IPS-18c (cell line): ENCODE data around the gene KCNIP2.
"Not testable (repeated sequence)": the region's sequence is repeated elsewhere in the genome, so short reads cannot be mapped to it uniquely, and the experiment has no call there.

ENCODE experiments used
- H3K4me3 ChIP-seq: 2 replicates; pipeline ENCODE4 v1.7.0; 2013; ENCODE audit warnings: low read depth, mild to moderate bottlenecking, low read length, moderate library complexity; ENCODE audit not compliant: insufficient read depth
- H3K9me3 ChIP-seq: one replicate; pipeline ENCODE4 v1.6.1; 2013; ENCODE audit warnings: mild to moderate bottlenecking, low read length, moderate library complexity; ENCODE audit not compliant: control insufficient read depth, insufficient read depth

The KCNIP2 gene

GRCh38 chr10:101816376-101816775 is 27.2 kb downstream of the KCNIP2 start:
- H3K4me3 ChIP-seq = peak overlapping the region; percentile 68
- H3K9me3 ChIP-seq = no peaks in the 10 kb centered on the region

GRCh38 chr10:101814466-101815071 is 29.0 kb downstream of the KCNIP2 start:
- no peak overlapping the region; the same call in 1 of the 2 replicates for H3K4me3 ChIP-seq
- no peaks in the 10 kb centered on the region for H3K9me3 ChIP-seq

- H3K9me3 ChIP-seq = no peaks in the 10 kb centered on the region
- no peak overlapping the region for H3K4me3 ChIP-seq
These were observed 31.0 kb downstream of the KCNIP2 start for GRCh38 chr10:101812606-101813005.

- Histone ChIP-seq H3K4me3 (no peak overlapping the region), H3K9me3 (no peaks in the 10 kb centered on the region)
These were observed 36.4 kb downstream of the KCNIP2 start for GRCh38 chr10:101807158-101807557.

GRCh38 chr10:101803511-101803910 is 40.1 kb downstream of the KCNIP2 start:
- Histone ChIP-seq H3K4me3 (no peak overlapping the region), H3K9me3 (no peaks in the 10 kb centered on the region)

GRCh38 chr10:101797403-101798059 is 46.1 kb downstream of the KCNIP2 start:
- H3K4me3 ChIP-seq = no peak overlapping the region
- H3K9me3 ChIP-seq = no peaks in the 10 kb centered on the region

- Histone ChIP-seq H3K4me3 (no peak overlapping the region), H3K9me3 (no peaks in the 10 kb centered on the region)
These were observed 50.1 kb downstream of the KCNIP2 start for GRCh38 chr10:101793526-101793925.

GRCh38 chr10:101789686-101790085 is 53.9 kb downstream of the KCNIP2 start:
- H3K9me3 ChIP-seq = no peaks in the 10 kb centered on the region
- no peak overlapping the region for H3K4me3 ChIP-seq

GRCh38 chr10:101789231-101789630 is 54.4 kb downstream of the KCNIP2 start:
- not testable (repeated sequence) for H3K9me3 ChIP-seq, H3K4me3 ChIP-seq

GRCh38 chr10:101785801-101786200 is 57.8 kb downstream of the KCNIP2 start:
- Histone ChIP-seq H3K9me3 (no peaks in the 10 kb centered on the region), H3K4me3 (no peak overlapping the region)

- Histone ChIP-seq H3K9me3 (no peaks in the 10 kb centered on the region), H3K4me3 (no peak overlapping the region)
These were observed 59.0 kb downstream of the KCNIP2 start for GRCh38 chr10:101784558-101784957.

GRCh38 chr10:101783736-101784118 is 59.9 kb downstream of the KCNIP2 start:
- peak overlapping the region; percentile 90 for H3K4me3 ChIP-seq
- no peaks in the 10 kb centered on the region for H3K9me3 ChIP-seq

GRCh38 chr10:101782811-101783735 is 60.5 kb downstream of the KCNIP2 start, which contains the start of gene NPM3:
TSS of gene NPM3 (minus strand) at chr10:101783446. CDS start at chr10:101783390, 56 bp downstream.
- H3K4me3 ChIP-seq = peak within 1 kb of the TSS; percentile 90
- H3K9me3 ChIP-seq = no peaks in the 10 kb centered on the region

GRCh38 chr10:101781984-101782810 is 61.4 kb downstream of the KCNIP2 start:
- Histone ChIP-seq H3K9me3 (no peaks in the 10 kb centered on the region), H3K4me3 (peak overlapping the region; percentile 90)

- Histone ChIP-seq H3K9me3 (no peaks in the 10 kb centered on the region), H3K4me3 (no peak overlapping the region)
These were observed 62.0 kb downstream of the KCNIP2 start for GRCh38 chr10:101781655-101781983.

GRCh38 chr10:101780818-101781654 is 62.6 kb downstream of the KCNIP2 start:
- Histone ChIP-seq H3K9me3 (no peaks in the 10 kb centered on the region), H3K4me3 (no peak overlapping the region)
